Neuron (in vitro differentiated cells): ENCODE data around the gene PSG3.
"Not testable (repeated sequence)": the region's sequence is repeated elsewhere in the genome, so short reads cannot be mapped to it uniquely, and the experiment has no call there.

Experiments
- H2AFZ ChIP-seq: one replicate; pipeline ENCODE4 v1.6.1; 2013; ENCODE audit warnings: low read depth, mild to moderate bottlenecking, inconsistent platforms, low read length, moderate library complexity
- H3K27me3 ChIP-seq: one replicate; pipeline ENCODE4 v1.6.1; 2013; ENCODE audit warnings: low read length; ENCODE audit not compliant: insufficient read depth
- H3K36me3 ChIP-seq: one replicate; pipeline ENCODE4 v1.6.1; 2013; ENCODE audit warnings: low read length; ENCODE audit not compliant: insufficient read depth
- H3K4me1 ChIP-seq: one replicate; pipeline ENCODE4 v1.6.1; 2013; ENCODE audit warnings: low read length; ENCODE audit not compliant: insufficient read depth
- H3K4me3 ChIP-seq: 2 replicates; pipeline ENCODE4 v1.5.1; 2013; ENCODE audit warnings: mild to moderate bottlenecking, low read length, moderate library complexity
- H3K9me3 ChIP-seq: one replicate; pipeline ENCODE4 v1.6.1; 2013; ENCODE audit warnings: low read length

The PSG3 gene

GRCh38 chr19:42741726-42742607, 1.7 kb upstream of the PSG3 start:
- not testable (repeated sequence) for H3K4me1 ChIP-seq, H2AFZ ChIP-seq, H3K4me3 ChIP-seq, H3K36me3 ChIP-seq, H3K27me3 ChIP-seq, H3K9me3 ChIP-seq

- H3K4me1 ChIP-seq, H3K27me3 ChIP-seq, H3K36me3 ChIP-seq, H3K9me3 ChIP-seq, H2AFZ ChIP-seq, H3K4me3 ChIP-seq: not testable (repeated sequence)
These were observed 2.7 kb downstream of the PSG3 start for GRCh38 chr19:42737581-42738011.

- H2AFZ ChIP-seq, H3K9me3 ChIP-seq, H3K36me3 ChIP-seq, H3K4me1 ChIP-seq, H3K4me3 ChIP-seq, H3K27me3 ChIP-seq: not testable (repeated sequence)
These were observed 11.9 kb downstream of the PSG3 start for GRCh38 chr19:42728341-42728740.

- not testable (repeated sequence) for H3K9me3 ChIP-seq, H3K27me3 ChIP-seq, H2AFZ ChIP-seq, H3K36me3 ChIP-seq, H3K4me3 ChIP-seq, H3K4me1 ChIP-seq
These were observed 26.3 kb downstream of the PSG3 start for GRCh38 chr19:42714000-42714399.

GRCh38 chr19:42712753-42713152, 27.5 kb downstream of the PSG3 start:
- not testable (repeated sequence) for H3K9me3 ChIP-seq, H3K36me3 ChIP-seq, H3K4me1 ChIP-seq, H3K27me3 ChIP-seq, H2AFZ ChIP-seq, H3K4me3 ChIP-seq

- not testable (repeated sequence) for H3K36me3 ChIP-seq, H3K27me3 ChIP-seq, H3K4me3 ChIP-seq, H2AFZ ChIP-seq, H3K4me1 ChIP-seq, H3K9me3 ChIP-seq
These were observed 29.3 kb downstream of the PSG3 start for GRCh38 chr19:42710986-42711385.

- no peaks in the 10 kb centered on the region for H3K27me3 ChIP-seq
- H2AFZ ChIP-seq = no peak overlapping the region
- no peaks in the 10 kb centered on the region for H3K36me3 ChIP-seq
- no peaks in the 10 kb centered on the region for H3K9me3 ChIP-seq
- no peak overlapping the region for H3K4me3 ChIP-seq
- H3K4me1 ChIP-seq = no peaks in the 10 kb centered on the region
These were observed 42.4 kb downstream of the PSG3 start for GRCh38 chr19:42697884-42698283.

- Histone ChIP-seq H3K27me3 (no peaks in the 10 kb centered on the region), H2AFZ (no peak overlapping the region), H3K4me1 (no peaks in the 10 kb centered on the region), H3K4me3 (no peak overlapping the region), H3K36me3 (no peaks in the 10 kb centered on the region), H3K9me3 (no peaks in the 10 kb centered on the region)
These were observed 44.3 kb downstream of the PSG3 start for GRCh38 chr19:42695811-42696503.

GRCh38 chr19:42693760-42694350, 46.4 kb downstream of the PSG3 start:
- H3K36me3 ChIP-seq = no peaks in the 10 kb centered on the region
- H3K4me1 ChIP-seq = no peaks in the 10 kb centered on the region
- no peak overlapping the region for H3K4me3 ChIP-seq
- H2AFZ ChIP-seq = no peak overlapping the region
- H3K9me3 ChIP-seq = no peaks in the 10 kb centered on the region
- H3K27me3 ChIP-seq = no peaks in the 10 kb centered on the region

- no peak overlapping the region for H2AFZ ChIP-seq
- no peaks in the 10 kb centered on the region for H3K4me1 ChIP-seq
- H3K27me3 ChIP-seq = no peaks in the 10 kb centered on the region
- H3K9me3 ChIP-seq = peaks cover 5% of the 10 kb centered on the region
- H3K4me3 ChIP-seq = no peak overlapping the region
- H3K36me3 ChIP-seq = no peaks in the 10 kb centered on the region
These were observed 56.3 kb downstream of the PSG3 start for GRCh38 chr19:42683917-42684513.

GRCh38 chr19:42676326-42676725, 64.0 kb downstream of the PSG3 start:
- H3K4me1 ChIP-seq, H2AFZ ChIP-seq, H3K9me3 ChIP-seq, H3K36me3 ChIP-seq, H3K27me3 ChIP-seq, H3K4me3 ChIP-seq: not testable (repeated sequence)

- H3K36me3 ChIP-seq, H2AFZ ChIP-seq, H3K27me3 ChIP-seq, H3K4me1 ChIP-seq, H3K4me3 ChIP-seq, H3K9me3 ChIP-seq: not testable (repeated sequence)
These were observed 65.7 kb downstream of the PSG3 start for GRCh38 chr19:42674549-42674948.
